Endothelial cell (in vitro differentiated cells): ENCODE data around the gene VSTM4. TPM values are rescaled to one million over a fixed set of nuclear protein-coding genes. Genes with fewer than 3 reads are reported as not detected.

Source experiments
- DNase-seq: peaks from one replicate; pipeline ENCODE4 v3.0.0; 2021; ENCODE audit warnings: low spot score
- H3K27ac Mint-ChIP-seq: one replicate; pipeline ENCODE4 v1.8.0; 2021; ENCODE audit warnings: mixed read lengths, inconsistent platforms; ENCODE audit not compliant: unreplicated experiment
- H3K27me3 Mint-ChIP-seq: one replicate; pipeline ENCODE4 v1.8.0; 2021; ENCODE audit warnings: mild to moderate bottlenecking, moderate library complexity, mixed read lengths, inconsistent platforms; ENCODE audit not compliant: unreplicated experiment
- H3K36me3 Mint-ChIP-seq: one replicate; pipeline ENCODE4 v1.8.0; 2021; ENCODE audit warnings: mild to moderate bottlenecking, low read depth, mixed read lengths, inconsistent platforms; ENCODE audit not compliant: unreplicated experiment
- H3K4me1 Mint-ChIP-seq: one replicate; pipeline ENCODE4 v1.8.0; 2021; ENCODE audit warnings: mild to moderate bottlenecking, mixed read lengths, inconsistent platforms; ENCODE audit not compliant: unreplicated experiment
- H3K4me3 Mint-ChIP-seq: one replicate; pipeline ENCODE4 v1.8.0; 2021; ENCODE audit warnings: mild to moderate bottlenecking, mixed read lengths, inconsistent platforms; ENCODE audit not compliant: unreplicated experiment
- H3K9me3 Mint-ChIP-seq: one replicate; pipeline ENCODE4 v1.8.0; 2021; ENCODE audit warnings: mixed read lengths, inconsistent platforms; ENCODE audit not compliant: unreplicated experiment
- CTCF ChIP-seq: fragments of 200-600 bp; sonication (generic); IDR thresholded peaks from one replicate; pipeline ENCODE4 v1.5.0; 2021; ENCODE audit warnings: antibody characterized with exemption; ENCODE audit not compliant: unreplicated experiment
- total RNA-seq: library from RNA; stranded (reverse); fragmentation: NEBNext Ultra II Directional; extraction: Animal tissue kit (Norgen Biotek cat#: 25700); gene quantifications from one replicate; pipeline ENCODE4 v1.2.1, GENCODE V29; 2021; ENCODE audit not compliant: unreplicated experiment

VSTM4 gene
- total RNA-seq, 1 donor from 2014 or later, result 0.38 TPM

DNA sequence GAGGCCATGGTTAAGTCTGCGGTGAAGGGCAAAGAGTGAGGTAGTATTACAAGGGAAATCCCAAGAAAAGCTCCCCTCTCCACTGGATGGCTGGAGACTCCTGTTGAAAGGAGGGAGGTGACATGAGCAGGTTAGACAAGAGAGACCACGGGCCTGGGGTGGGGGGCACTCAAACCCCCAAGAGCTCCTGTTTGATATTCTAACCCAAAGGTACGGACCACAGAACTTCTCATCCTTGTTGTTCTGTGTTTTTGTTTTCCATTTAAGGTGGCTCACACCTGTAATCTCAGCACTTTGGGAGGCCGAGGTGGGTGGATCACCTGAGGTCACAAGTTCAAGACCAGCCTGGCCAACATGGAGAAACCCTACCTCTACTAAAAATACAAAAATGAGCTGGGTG lies 11.6 kb downstream of the VSTM4 start:
- no peak overlapping the region for H3K4me3 Mint-ChIP-seq
- no peak for DNase-seq
- H3K36me3 Mint-ChIP-seq, result no peaks in the 10 kb centered on the region
- H3K27me3 Mint-ChIP-seq, result peaks cover 2% of the 10 kb centered on the region
- no peaks in the 10 kb centered on the region for H3K4me1 Mint-ChIP-seq
- H3K9me3 Mint-ChIP-seq, result no peaks in the 10 kb centered on the region
- no peak overlapping the region for H3K27ac Mint-ChIP-seq
- TF ChIP-seq CTCF, result no peak

DNA sequence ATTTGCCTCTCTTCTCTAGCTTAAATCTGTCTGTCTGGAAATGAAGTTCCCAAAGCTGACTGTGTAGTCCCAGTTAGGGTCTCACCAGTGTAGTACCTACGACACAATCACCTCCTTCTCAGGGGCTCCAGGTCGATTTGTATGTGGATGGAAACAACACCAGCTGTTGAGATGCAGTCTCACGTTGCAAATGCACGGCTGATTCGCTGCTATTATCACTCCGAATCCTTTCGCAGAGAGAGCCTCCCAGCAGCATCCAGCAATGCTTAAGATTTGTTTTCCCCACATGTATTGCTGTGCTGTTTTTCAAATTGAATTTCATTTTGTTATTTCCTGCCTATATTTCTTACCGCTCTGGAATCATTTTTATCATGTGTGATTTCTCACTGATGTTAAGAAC lies 16.3 kb downstream of the VSTM4 start:
- no peak for TF ChIP-seq CTCF
- H3K9me3 Mint-ChIP-seq, result no peaks in the 10 kb centered on the region
- DNase-seq, result no peak
- H3K36me3 Mint-ChIP-seq, result no peaks in the 10 kb centered on the region
- H3K27me3 Mint-ChIP-seq, result no peaks in the 10 kb centered on the region
- H3K4me3 Mint-ChIP-seq, result no peak overlapping the region
- no peaks in the 10 kb centered on the region for H3K4me1 Mint-ChIP-seq
- no peak overlapping the region for H3K27ac Mint-ChIP-seq

- TF ChIP-seq CTCF, result no peak
- Mint-ChIP-seq H3K4me1 (no peaks in the 10 kb centered on the region), H3K9me3 (no peaks in the 10 kb centered on the region), H3K27me3 (no peaks in the 10 kb centered on the region), H3K36me3 (no peaks in the 10 kb centered on the region), H3K4me3 (no peak overlapping the region), H3K27ac (no peak overlapping the region)
- DNase-seq, result no peak
These were observed 18.4 kb downstream of the VSTM4 start for GRCh38 chr10:49096890-49097445.

GRCh38 chr10:49094646-49095045 lies 20.7 kb downstream of the VSTM4 start:
- Mint-ChIP-seq H3K27me3 (no peaks in the 10 kb centered on the region), H3K27ac (no peak overlapping the region), H3K36me3 (no peaks in the 10 kb centered on the region), H3K4me1 (no peaks in the 10 kb centered on the region), H3K4me3 (no peak overlapping the region), H3K9me3 (no peaks in the 10 kb centered on the region)
- no peak for DNase-seq
- TF ChIP-seq CTCF, result no peak

DNA sequence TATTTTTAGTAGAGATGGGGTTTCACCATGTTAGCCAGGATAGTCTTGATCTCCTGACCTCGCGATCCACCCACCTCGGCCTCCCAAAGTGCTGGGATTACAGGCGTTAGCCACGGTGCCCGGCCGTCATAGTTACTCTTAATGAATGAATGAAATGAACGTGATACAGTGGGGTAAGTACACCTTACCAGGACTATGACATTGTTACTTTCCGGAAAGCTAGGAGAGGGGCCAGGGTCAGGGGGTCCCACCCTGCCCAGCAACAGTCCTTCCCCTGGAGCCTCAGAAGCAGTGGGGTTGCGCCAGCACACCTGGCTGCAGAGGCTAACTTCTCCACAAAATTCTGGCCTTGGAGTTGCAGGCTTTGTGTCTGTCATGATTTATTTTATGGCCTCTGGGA lies 21.4 kb downstream of the VSTM4 start:
- no peak for DNase-seq
- H3K27me3 Mint-ChIP-seq, result no peaks in the 10 kb centered on the region
- no peak overlapping the region for H3K4me3 Mint-ChIP-seq
- no peaks in the 10 kb centered on the region for H3K36me3 Mint-ChIP-seq
- no peak overlapping the region for H3K27ac Mint-ChIP-seq
- no peak for TF ChIP-seq CTCF
- no peaks in the 10 kb centered on the region for H3K4me1 Mint-ChIP-seq
- no peaks in the 10 kb centered on the region for H3K9me3 Mint-ChIP-seq
